Trophoblast cell (in vitro differentiated cells and primary cell): ENCODE results near the gene AMOT.
A peak's percentile ranks its signal among the peaks of the same experiment; 100 is the strongest.

Experiments used
- DNase-seq, 2 donors: peaks; one replicate each; pipeline ENCODE4 v3.0.0-alpha.2; 2016
- H2AFZ ChIP-seq: 2 replicates; pipeline ENCODE4 v1.6.1; 2013; ENCODE audit warnings: low read length, moderate library complexity, mild to moderate bottlenecking; ENCODE audit not compliant: insufficient read depth, poor library complexity
- H2AK5ac ChIP-seq: 2 replicates; pipeline ENCODE4 v1.6.1; 2013; ENCODE audit warnings: mild to moderate bottlenecking, low read length
- H2BK120ac ChIP-seq: 2 replicates; pipeline ENCODE4 v1.6.1; 2013; ENCODE audit warnings: low read length, mild to moderate bottlenecking, moderate library complexity; ENCODE audit not compliant: insufficient read depth, poor library complexity
- H2BK12ac ChIP-seq: 2 replicates; pipeline ENCODE4 v1.6.1; 2013; ENCODE audit warnings: mild to moderate bottlenecking, low read length, moderate library complexity
- H2BK5ac ChIP-seq: 2 replicates; pipeline ENCODE4 v1.6.1; 2013; ENCODE audit warnings: low read length, low read depth, moderate library complexity, mild to moderate bottlenecking; ENCODE audit not compliant: poor library complexity
- H3K14ac ChIP-seq: 2 replicates; pipeline ENCODE4 v1.6.1; 2013; ENCODE audit warnings: mild to moderate bottlenecking, low read length
- H3K18ac ChIP-seq: 2 replicates; pipeline ENCODE4 v1.6.1; 2013; ENCODE audit warnings: mild to moderate bottlenecking, low read length
- H3K23ac ChIP-seq: 2 replicates; pipeline ENCODE4 v1.6.1; 2013; ENCODE audit warnings: low read length
- H3K27ac ChIP-seq: 2 replicates; pipeline ENCODE4 v1.5.1; 2013; ENCODE audit warnings: low read depth, mild to moderate bottlenecking, inconsistent platforms, low read length, moderate library complexity
- H3K27me3 ChIP-seq: 2 replicates; pipeline ENCODE4 v1.6.1; 2013; ENCODE audit warnings: inconsistent platforms, mild to moderate bottlenecking, low read length, moderate library complexity; ENCODE audit not compliant: insufficient read depth
- H3K36me3 ChIP-seq, 2 experiments: 1 replicate in 1 of 2; 2 replicates in 1 of 2; pipeline ENCODE4 v1.6.1; 2013; ENCODE audit warnings: low read length in 2 of 2, mild to moderate bottlenecking in 2 of 2, moderate library complexity in 1 of 2; ENCODE audit not compliant: insufficient read depth in 2 of 2, control insufficient read depth in 1 of 2
- H3K4ac ChIP-seq: 2 replicates; pipeline ENCODE4 v1.6.1; 2013; ENCODE audit warnings: low read depth, mild to moderate bottlenecking, low read length, moderate library complexity
- H3K4me1 ChIP-seq, 2 experiments: 1 replicate in 1 of 2; 2 replicates in 1 of 2; pipeline ENCODE4 v1.6.1; 2013; ENCODE audit warnings: low read length in 2 of 2, mild to moderate bottlenecking in 2 of 2, moderate library complexity in 1 of 2; ENCODE audit not compliant: insufficient read depth in 2 of 2, control insufficient read depth in 1 of 2
- H3K4me2 ChIP-seq: 2 replicates; pipeline ENCODE4 v1.6.1; 2013; ENCODE audit warnings: inconsistent platforms, mild to moderate bottlenecking, low read length, moderate library complexity
- H3K4me3 ChIP-seq: 2 replicates; pipeline ENCODE4 v1.5.1; 2013; ENCODE audit warnings: mild to moderate bottlenecking, low read depth, low read length, inconsistent platforms
- H3K79me1 ChIP-seq: one replicate; pipeline ENCODE4 v1.6.1; 2013; ENCODE audit warnings: low read length
- H3K79me2 ChIP-seq: 2 replicates; pipeline ENCODE4 v1.6.1; 2013; ENCODE audit warnings: low read length, mild to moderate bottlenecking; ENCODE audit not compliant: control insufficient read depth, insufficient read depth, poor library complexity
- H3K9ac ChIP-seq: 2 replicates; pipeline ENCODE4 v1.6.1; 2013; ENCODE audit warnings: mild to moderate bottlenecking, low read length
- H3K9me3 ChIP-seq: 2 replicates; pipeline ENCODE4 v1.6.1; 2013; ENCODE audit warnings: low read depth, mild to moderate bottlenecking, control low read depth, inconsistent platforms, low read length; ENCODE audit not compliant: insufficient read depth
- H4K12ac ChIP-seq: 2 replicates; pipeline ENCODE4 v1.6.1; 2013; ENCODE audit warnings: low read depth, mild to moderate bottlenecking, low read length, moderate library complexity
- H4K8ac ChIP-seq: 2 replicates; pipeline ENCODE4 v1.6.1; 2013; ENCODE audit warnings: low read depth, mild to moderate bottlenecking, low read length, moderate library complexity
- H4K91ac ChIP-seq: one replicate; pipeline ENCODE4 v1.6.1; 2013; ENCODE audit warnings: low read depth, mild to moderate bottlenecking, low read length, moderate library complexity
- WGBS: extraction: QIAGEN DNeasy Blood & Tissue Kit; methylation state at CpG from one replicate; pipeline ENCODE4 v1.1.7; 2013; ENCODE audit warnings: missing lambda C conversion rate; ENCODE audit not compliant: insufficient read length, insufficient coverage; ENCODE audit errors: extremely low coverage; 5-methylcytosine and 5-hydroxymethylcytosine counted together

AMOT gene

DNA sequence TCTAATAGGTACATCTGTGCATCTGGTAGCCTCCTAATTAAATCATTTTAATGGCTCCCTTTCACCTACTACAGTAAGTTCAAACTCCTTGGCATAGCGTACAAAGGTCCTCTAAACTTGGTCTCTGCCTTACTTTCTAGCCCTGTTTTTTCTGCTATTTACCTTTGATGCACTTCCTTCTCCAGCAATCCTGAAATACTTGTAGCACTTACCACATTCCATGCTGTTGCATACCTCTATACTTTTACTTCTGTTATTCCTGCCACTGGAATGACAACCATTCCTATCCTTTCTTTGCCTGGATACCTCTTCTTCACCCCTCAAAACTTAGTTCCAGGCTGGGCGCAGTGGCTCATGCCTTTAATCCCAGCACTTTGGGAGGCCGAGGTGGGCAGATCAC is 104.3 kb downstream of the AMOT start:
- Histone ChIP-seq H3K9me3 (no peaks in the 10 kb centered on the region), H4K12ac (no peak overlapping the region), H3K27me3 (no peaks in the 10 kb centered on the region), H3K4me1 (peaks cover 0 to 8% of the 10 kb centered on the region in 2 experiments), H3K27ac (peak overlapping the region; percentile 44), H3K18ac (no peak overlapping the region), H4K8ac (no peak overlapping the region), H3K79me2 (no peaks in the 10 kb centered on the region), H2AFZ (no peak overlapping the region), H3K9ac (no peak overlapping the region), H3K36me3 (no peaks in the 10 kb centered on the region), H3K4ac (no peak overlapping the region), H2BK5ac (no peak overlapping the region), H2BK120ac (no peak overlapping the region), H3K79me1 (peaks cover under 1% of the 10 kb centered on the region), H2BK12ac (no peak overlapping the region), H3K14ac (no peak overlapping the region), H3K4me2 (no peak overlapping the region), H3K23ac (no peak overlapping the region), H3K4me3 (no peak overlapping the region), H4K91ac (no peak overlapping the region), H2AK5ac (no peak overlapping the region)
- DNase-seq: peak in 1 of 2 donors; percentile 54
- no CpG with 5 or more reads among the region's 3 CpGs for WGBS

- Histone ChIP-seq H3K79me2 (no peaks in the 10 kb centered on the region), H4K12ac (no peak overlapping the region), H2BK120ac (no peak overlapping the region), H3K4ac (no peak overlapping the region), H3K9me3 (no peaks in the 10 kb centered on the region), H2BK12ac (no peak overlapping the region), H2AK5ac (no peak overlapping the region), H4K8ac (no peak overlapping the region), H3K4me1 (peaks cover 0 to 8% of the 10 kb centered on the region in 2 experiments), H3K4me3 (no peak overlapping the region), H2BK5ac (no peak overlapping the region), H3K23ac (no peak overlapping the region), H3K36me3 (no peaks in the 10 kb centered on the region), H4K91ac (no peak overlapping the region), H3K79me1 (no peaks in the 10 kb centered on the region), H3K9ac (no peak overlapping the region), H2AFZ (no peak overlapping the region), H3K27ac (no peak overlapping the region), H3K18ac (no peak overlapping the region), H3K14ac (no peak overlapping the region), H3K27me3 (no peaks in the 10 kb centered on the region), H3K4me2 (no peak overlapping the region)
- whole genome bisulfite sequencing: no CpG with 5 or more reads among the region's 2 CpGs
- no peak for DNase-seq
These were observed 105.5 kb downstream of the AMOT start for GRCh38 chrX:112735147-112735546.

DNA sequence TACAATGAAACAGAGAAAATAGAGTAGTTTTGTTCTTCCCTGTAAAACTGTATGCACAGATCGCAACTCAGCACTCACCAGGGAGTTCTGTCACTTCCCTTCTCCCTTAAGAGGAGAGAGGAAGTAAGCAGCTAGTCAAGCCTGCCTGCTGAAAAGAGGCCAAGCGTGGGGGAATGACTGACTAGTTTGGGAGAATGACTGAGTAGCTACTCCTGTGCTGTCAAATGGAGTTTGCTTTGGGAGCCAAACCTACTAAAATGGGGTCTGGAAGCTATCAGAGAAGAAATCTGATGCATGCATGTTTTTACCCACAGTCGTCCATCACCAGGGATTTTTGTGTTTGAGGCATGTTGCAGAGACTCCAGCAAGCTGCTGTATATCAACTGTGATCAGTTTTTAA is 106.3 kb downstream of the AMOT start:
- Histone ChIP-seq H3K79me2 (no peaks in the 10 kb centered on the region), H2BK12ac (no peak overlapping the region), H4K91ac (no peak overlapping the region), H2BK5ac (no peak overlapping the region), H2BK120ac (no peak overlapping the region), H3K4ac (no peak overlapping the region), H2AFZ (no peak overlapping the region), H4K12ac (no peak overlapping the region), H3K9ac (no peak overlapping the region), H4K8ac (no peak overlapping the region), H3K79me1 (no peaks in the 10 kb centered on the region), H3K14ac (no peak overlapping the region), H3K4me3 (no peak overlapping the region), H3K9me3 (no peaks in the 10 kb centered on the region), H3K36me3 (no peaks in the 10 kb centered on the region), H2AK5ac (no peak overlapping the region), H3K27me3 (no peaks in the 10 kb centered on the region), H3K23ac (no peak overlapping the region), H3K4me2 (no peak overlapping the region), H3K27ac (peak overlapping the region; percentile 74), H3K18ac (no peak overlapping the region), H3K4me1 (peaks cover 0 to 8% of the 10 kb centered on the region in 2 experiments)
- DNase-seq: no peak
- no CpG with 5 or more reads among the region's 3 CpGs for WGBS

- Histone ChIP-seq H3K18ac (no peak overlapping the region), H4K91ac (no peak overlapping the region), H2AK5ac (no peak overlapping the region), H3K27me3 (no peaks in the 10 kb centered on the region), H4K8ac (no peak overlapping the region), H3K9me3 (no peaks in the 10 kb centered on the region), H3K36me3 (no peaks in the 10 kb centered on the region), H3K79me1 (no peaks in the 10 kb centered on the region), H3K4me3 (no peak overlapping the region), H3K9ac (no peak overlapping the region), H3K79me2 (no peaks in the 10 kb centered on the region), H3K4ac (no peak overlapping the region), H2AFZ (no peak overlapping the region), H2BK120ac (no peak overlapping the region), H3K23ac (no peak overlapping the region), H2BK5ac (no peak overlapping the region), H3K4me2 (no peak overlapping the region), H3K27ac (no peak overlapping the region), H4K12ac (no peak overlapping the region), H3K14ac (no peak overlapping the region), H3K4me1 (peaks cover 0 to 6% of the 10 kb centered on the region in 2 experiments), H2BK12ac (no peak overlapping the region)
- DNase-seq: no peak
- WGBS: no CpG with 5 or more reads among the region's 3 CpGs
These were observed 108.8 kb downstream of the AMOT start for GRCh38 chrX:112731793-112732192.
